ENCODE data around the gene DCBLD2.
"Not testable (repeated sequence)": the region's sequence is repeated elsewhere in the genome, so short reads cannot be mapped to it uniquely, and the experiment has no call there.

Gene DCBLD2

DNA sequence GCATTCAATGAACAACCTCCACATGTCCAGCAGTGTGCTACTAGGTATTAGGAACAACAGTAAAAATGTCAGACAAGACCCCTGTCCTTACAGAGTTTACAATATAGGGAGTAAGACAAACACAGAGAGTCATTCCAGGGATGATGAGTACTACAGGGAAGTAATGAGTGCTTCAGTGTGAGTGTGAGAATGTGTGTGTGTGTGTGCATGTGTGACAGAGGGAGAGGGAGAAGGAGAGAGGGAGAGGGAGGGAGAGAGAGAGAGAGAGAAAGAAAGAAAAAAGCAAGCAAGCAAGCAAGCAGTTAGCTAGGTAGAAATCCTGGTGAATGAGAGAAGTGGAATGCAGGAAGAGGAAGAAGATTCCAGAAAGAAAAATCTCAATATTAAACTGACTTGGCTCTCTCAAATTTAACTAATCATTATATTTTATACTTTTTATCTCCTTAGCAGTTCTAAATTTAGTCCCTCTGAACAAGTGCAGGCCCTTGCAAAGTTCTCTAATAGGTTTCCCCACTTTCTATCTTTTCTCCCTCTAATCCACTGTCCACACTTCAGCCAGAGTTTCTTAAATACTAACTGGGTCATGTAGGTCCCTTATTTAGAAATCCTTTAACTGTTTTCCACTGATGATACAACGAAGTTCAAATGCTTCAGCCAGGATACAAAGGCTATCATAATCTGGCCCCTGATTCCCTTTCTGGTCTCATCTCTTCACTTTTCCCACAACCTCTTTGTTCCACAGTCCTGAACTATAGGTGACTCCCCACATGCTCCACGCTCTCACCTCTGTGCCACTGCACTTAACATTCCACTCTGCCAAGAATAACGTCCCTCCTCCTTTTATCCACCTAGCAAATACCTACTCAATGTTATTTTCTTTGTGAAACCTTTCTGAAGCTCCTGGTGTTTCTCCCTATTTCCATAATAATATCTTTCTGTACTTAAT lies 10.3 kb downstream of the DCBLD2 start:
- DNase-seq, result no peak

DNA sequence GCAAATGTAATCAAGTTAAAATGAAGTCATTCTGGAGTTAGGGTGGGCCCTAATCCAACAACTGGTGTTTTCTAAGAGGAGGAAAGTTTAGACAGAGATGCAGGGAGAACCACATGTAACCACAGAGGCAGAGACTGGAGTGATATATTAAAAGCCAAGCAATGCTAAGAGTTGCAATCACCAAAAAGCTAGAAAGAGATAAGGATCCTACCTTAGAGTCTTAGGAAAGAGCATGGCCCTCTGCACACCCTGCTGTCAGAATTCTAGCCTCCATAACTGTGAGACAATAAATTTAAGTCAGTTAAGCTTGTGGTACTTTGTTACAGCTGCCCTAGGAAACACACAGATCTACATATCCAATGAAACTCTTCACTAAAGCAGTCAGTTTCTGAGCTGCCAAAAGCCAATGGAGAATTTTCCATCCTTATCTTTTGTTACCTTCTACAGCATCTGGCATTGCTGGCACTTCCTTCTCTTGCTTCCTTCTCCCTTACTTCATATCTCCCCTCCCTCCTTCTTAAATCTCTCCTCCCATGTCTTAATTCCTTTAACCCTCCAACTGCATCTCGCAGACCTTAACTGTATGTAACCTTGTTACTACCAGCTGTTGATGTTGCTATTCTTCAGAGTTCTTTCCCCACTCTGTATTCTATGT lies 11.2 kb downstream of the DCBLD2 start:
- DNase-seq, result no peak

DNA sequence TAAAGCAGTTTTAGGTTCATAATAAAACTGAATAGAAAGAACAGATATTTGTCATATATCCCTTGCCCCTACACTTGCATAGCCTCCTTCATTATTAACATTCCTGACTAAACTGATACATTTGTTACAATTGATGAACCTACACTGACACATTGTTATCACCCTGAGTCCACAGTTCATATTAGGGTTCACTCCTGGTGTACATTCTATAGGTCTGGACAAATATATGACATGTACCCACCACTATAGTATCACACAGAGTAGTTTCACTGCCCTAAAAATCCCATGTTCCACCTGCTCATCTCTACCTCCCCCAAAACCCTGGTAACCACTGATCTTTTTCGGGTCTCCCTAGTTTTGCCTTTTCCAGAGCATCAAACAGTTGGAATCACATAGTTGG lies 13.8 kb downstream of the DCBLD2 start:
- no peak for DNase-seq

DNA sequence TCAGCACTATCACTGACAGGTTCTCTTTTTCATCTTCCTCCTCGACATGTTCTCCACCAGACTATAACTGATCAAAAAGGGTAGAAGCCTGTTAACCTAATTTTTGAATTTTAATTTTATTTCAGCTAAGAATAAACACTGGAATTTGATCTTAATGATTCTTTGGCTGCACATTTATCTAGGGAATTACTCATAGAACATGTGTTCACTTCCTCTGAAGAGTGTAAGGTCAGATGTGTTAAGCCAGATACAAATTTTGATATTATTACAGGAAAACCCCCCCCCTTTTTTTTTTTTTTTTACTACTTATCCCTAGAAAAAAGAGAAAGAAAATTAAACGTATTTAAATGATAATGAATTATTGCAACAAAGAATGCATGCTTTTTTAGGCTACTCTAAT lies 15.0 kb downstream of the DCBLD2 start:
- no peak for DNase-seq

DNA sequence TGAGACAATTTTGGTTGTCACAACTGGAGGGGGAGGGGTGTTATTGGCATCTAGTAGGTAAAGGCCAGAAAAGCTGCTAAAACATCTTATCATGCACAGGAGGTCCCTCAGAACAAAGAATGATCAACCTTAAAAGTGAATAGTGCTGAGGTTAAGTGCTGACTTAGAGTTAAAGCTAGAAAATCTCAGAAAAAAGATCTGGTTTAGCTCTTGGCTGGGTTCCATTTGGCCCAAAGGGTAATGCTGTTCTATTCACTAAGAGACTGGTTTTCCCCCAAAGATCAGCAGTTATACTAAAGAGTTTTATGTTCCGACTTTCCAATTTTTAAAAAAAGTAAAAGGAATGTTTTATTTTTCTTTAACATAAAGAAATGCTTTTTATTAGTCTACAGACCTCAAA lies 15.6 kb downstream of the DCBLD2 start:
- DNase-seq, result no peak

DNA sequence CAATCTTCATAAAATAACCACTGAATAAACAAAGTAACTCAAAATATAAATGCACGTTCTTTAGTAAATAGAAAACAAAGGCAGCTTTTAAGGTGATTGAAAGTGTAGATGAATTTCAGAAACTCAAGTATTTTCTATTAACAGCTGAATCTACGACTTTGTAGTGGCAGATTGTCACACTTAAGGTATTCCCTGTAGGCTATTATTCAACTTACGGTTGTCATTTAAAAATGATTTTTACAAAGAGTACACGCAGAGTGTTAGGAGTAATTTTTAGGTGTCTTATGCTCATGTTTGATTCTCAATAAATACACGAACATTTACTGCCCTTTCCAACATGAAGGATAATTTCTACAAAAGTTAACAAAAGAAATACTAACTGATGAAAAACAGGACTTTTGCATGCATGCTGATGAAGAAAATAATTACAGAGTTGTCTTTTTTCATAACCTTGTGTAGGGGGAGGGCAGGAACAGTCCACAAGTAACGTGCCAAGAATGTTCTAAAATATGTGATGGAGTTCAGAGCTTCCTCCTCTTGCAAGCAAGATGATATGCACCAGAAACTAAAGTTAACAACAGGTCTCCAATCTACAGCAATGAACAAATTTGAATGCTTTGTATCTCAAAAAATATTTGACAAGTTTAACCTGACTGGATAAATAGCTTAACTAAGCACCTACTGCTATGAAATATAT lies 16.7 kb downstream of the DCBLD2 start:
- DNase-seq, result no peak

DNA sequence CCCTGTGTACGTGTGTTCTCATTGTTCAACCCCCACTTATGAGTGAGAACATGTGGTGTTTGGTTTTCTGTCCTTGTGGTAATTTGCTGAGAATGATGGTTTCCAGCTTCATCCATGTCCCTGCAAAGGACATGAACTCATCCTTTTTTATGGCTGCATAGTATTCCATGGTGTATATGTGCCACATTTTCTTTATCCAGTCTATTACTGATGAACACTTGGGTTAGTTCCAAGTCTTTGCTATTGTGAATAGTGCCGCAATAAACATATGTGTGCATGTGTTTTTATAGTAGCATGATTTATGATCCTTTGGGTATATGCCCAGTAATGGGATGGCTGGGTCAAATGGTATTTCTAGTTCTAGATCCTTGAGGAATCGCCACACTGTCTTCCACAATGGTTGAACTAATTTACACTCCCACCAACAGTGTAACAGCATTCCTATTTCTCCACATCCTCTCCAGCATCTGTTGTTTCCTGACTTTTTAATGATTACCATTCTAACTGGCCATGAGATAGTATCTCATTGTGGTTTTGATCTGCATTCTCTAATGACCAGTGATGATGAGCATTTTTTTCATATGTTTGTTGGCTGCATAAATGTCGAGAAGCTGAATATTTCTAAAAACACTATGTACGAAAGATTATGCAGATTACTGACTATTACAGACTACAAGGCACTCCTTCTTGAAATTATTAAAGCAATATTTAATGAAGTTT lies 18.7 kb downstream of the DCBLD2 start:
- not testable (repeated sequence) for DNase-seq

DNA sequence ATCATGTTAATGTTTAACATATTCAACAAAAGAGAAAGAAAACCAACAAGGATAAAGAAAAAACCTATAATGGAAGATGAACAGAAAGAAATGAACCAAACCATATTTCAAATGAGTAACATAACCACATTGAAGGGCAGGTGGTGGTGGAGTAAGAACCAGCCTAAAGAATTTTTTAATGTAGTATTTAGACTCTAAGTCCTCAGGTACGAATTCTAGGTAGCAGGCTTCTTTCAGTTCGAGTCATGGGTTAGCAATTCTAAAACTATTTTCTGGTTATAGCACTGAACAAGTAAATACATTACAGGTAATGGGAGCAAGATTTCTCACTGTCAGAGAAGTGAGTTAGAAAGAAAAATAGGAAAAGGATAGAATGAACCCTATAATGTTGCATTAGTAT lies 24.4 kb downstream of the DCBLD2 start:
- no peak for DNase-seq

DNA sequence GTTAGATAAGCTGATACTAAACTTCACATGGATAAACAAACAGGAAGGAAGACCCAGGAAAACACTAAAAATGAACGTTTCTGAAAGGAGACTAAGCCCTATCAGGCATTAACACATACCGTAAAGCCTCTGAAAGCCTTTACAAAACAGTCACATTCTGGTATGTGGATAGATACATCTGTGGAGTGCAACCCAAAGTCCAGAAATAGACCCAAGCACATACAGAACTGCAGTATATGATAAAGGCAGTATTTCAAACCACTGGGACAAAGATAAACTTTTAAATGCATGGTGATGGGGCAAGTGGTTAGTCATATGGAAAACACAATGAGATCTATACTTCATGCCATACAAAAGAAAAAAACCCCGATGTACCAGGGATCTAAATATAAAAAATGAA lies 26.0 kb downstream of the DCBLD2 start:
- no peak for DNase-seq

DNA sequence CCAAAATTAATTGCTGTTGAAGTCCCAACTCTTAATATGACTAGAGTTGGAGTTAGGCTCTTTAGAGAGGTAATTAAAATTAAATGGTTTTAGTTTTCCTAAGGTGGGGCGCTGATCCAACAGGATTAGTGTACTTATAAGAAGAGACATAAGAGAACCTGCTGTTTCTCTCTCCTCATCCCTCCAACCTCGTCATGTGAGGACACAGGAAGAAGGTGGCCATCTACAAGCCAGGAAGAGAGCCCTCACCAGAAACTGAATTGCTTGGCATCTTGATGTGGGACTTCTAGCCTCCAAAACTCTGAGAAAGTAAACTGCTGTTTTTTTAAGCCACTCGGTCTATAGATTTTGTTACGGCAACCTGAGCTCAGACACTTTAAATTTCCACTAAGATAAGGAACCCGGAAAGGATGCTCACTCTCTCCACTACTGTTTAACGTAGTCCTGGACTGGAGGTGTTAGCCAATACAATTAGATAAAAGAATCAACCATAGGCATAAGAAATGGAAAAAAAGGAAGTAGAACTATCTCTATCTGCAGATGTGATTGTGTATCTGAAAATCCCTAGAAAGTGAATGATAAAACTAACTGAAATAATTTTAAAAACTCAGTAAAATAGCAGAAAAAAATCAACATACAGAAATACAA lies 26.8 kb downstream of the DCBLD2 start:
- DNase-seq, result no peak

DNA sequence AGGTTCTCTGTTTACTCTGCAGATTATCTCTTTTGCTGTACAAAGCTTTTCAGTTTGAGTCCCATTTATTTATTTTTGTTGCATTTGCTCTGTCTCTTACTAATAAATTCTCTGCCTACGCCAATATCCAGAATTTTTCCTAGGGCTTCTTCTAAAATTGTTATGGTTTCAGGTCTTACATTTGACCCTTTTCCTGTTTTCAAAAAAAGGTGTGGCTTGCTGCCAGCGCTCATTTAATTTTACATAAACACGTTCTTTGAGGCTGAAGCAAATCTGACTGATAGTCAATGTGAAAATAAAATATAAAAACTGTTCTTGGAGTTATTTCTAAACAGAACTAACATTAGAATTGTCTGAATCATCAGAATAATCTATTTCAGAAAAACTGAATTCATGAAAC lies 32.1 kb downstream of the DCBLD2 start:
- no peak for DNase-seq

DNA sequence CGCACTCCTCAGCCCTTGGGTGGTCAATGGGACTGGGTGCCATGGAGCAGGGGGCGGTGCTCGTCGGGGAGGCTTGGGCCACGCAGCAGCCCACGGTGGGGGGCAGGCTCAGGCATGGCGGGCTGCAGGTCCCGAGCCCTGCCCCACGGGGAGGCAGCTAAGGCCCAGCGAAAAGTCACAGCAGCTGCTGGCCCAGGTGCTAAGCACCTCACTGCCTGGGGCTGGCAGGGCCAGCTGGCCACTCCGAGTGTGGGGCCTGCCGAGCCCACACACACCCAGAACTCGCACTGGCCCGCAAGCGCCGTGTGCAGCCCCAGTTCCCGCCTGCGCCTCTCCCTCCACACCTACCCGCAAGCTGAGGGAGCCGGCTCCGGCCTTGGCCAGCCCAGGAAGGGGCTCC lies 43.5 kb downstream of the DCBLD2 start:
- DNase-seq, result not testable (repeated sequence)

DNA sequence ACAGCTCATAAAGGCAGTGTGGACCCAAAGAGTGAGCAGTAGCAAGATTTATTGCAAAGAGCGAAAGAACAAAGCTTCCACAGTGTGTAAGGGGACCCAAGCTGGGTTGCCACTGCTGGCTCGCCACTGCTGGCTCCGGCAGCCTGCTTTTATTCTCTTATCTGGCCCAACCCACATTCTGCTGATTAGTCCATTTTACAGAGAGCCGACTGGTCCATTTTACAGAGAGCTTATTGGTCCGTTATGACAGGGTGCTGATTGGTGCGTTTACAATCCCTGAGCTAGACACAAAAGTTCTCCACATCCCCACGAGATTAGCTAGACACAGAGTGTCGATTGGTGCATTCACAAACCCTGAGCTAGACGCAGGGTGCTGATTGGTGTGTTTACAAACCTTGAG lies 44.2 kb downstream of the DCBLD2 start:
- DNase-seq, result not testable (repeated sequence)

DNA sequence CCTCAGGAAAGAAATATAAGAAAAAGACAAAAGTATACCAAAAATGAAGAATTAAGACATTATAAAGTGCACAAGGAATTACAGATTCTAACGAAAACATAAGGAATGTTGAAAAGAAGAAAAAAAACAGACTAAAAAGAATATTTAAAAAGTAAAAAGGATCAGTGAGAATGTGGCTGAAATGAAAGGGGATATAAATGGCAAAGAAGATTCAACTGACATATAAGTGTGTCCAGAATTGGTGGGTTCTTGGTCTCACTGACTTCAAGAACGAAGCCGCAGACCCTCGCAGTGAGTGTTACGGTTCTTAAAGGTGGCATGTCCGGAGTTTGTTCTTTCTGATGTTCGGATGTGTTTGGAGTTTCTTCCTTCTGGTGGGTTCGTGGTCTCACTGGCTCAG lies 44.8 kb downstream of the DCBLD2 start:
- DNase-seq, result no peak

DNA sequence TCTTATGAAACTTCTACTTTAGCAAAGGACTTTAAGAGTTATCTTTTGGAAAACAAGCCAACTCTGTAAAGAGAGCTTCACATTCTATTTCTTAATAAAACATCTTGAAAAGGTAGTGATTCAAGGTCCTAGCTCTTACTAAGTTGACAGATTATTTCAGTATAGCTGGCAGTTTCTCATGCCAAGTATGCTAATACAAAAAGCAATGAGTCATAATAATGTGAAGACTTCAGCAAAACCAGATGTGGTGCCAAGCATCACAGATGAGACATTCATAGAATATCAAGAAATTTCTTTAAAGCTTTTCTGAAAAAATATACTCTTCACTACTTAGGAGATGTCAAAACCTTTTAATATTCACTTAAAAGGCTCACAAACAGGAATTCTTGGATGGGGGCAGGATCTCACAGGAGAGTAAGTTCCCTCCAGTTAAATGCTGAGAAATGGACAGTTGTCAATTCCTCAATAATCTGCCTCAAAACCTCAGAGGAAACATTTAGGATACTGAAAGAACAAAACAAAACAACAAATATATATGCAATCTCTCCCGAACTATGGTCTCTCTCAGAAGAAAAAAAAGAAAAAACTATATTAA lies 45.6 kb downstream of the DCBLD2 start:
- DNase-seq, result no peak

DNA sequence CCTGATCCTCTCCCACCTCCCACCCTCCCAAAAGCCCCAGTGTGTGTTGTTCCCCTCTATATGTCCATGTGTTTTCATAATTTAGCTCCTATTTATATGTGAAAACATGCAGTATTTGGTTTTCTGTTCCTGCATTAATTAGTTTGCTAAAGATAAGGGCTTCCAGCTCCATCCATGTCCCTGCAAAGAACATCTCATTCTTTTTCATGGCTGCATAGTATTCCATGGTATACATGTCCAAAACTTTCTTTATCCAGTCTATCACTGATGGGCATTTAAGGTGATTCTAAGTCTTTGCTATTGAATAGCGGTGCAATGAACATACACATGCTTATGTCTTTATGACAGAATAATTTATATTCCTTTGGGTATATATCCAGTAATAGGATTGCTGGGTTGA lies 53.4 kb downstream of the DCBLD2 start:
- no peak for DNase-seq

DNA sequence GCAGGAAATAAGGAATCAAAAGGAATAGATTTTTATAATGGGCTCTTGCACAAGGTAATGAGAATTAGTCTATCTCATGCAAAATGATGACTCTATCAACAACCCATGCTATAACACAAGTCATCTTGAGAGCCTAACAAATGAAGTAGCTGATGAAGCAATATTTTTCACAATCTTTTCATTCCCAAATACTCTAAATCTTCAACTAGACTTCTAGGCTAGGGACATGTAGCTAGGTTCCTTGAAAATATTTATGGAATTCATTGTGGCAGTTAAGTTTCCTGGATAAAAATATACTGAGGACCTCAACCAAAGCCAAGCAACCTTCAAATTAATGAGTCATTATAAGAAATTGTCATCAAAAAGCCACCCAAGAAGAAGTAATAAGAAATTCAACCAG lies 55.4 kb downstream of the DCBLD2 start:
- no peak for DNase-seq

DNA sequence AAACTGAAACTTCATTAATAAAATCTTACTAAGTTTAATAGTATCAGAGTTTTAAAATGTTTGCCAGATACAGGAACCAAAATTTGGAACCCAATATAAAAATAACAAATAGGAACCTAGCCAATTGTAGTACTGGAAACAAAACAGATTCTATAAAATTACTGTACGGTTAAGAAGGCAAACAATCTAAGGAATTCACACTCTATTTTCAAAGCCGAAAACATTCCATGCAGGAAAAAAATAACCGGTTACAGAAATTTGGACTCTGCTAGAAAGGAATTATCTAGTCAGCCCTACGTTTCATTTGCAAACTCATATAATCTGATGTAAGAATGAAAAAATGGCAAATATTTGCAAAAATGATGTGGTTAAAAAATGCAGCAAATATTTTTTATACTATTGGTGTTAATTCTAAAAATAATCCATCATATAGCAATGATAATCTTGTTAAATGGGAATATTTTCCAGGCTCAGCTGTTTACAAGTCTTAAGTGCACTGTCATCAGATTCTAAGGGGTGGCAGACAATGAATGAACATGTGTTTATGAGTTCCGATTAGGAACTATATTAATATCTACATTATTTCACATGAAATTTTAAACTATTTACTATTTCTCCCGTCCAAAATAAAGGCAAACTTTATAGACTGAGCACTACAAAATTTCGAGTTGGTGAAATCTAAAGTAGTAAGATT lies 58.1 kb downstream of the DCBLD2 start:
- DNase-seq, result no peak

DNA sequence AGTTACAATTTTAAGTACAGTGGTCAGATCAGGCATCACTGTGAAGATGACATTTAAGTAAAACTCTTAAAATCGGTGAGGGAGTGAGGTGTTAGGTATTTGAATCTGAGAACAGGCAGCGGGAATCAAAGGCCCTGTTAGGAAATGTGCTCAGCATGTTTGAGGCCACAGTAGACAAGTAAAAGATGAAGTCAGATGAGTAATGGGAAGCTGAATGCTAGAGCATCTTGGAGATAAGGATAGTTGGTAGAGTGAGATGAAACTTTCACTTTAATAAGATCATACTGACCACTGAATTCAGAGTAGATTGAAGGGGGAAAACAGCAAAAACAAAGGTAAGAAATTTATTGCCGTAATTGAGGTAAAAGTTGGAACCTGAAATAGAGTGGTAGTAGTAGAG lies 61.6 kb downstream of the DCBLD2 start:
- DNase-seq, result no peak

DNA sequence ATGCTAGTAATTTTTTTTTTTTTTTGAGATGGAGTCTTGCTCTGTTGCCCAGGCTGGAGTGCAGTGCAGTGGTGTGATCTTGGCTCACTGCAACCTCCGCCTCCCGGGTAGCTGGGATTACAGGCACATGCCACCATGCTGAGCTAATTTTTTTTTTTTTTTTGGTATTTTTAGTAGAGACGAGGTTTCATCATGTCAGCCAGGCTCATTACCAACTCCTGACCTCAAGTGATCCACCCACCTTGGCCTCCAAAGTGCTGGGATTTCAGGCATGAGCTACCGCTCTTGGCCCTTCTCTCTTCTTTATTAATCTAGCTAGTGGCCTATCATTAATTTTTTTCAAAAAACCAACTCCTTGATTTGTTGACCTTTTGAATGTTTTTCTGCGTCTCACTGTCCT lies 70.4 kb downstream of the DCBLD2 start:
- not testable (repeated sequence) for DNase-seq

DNA sequence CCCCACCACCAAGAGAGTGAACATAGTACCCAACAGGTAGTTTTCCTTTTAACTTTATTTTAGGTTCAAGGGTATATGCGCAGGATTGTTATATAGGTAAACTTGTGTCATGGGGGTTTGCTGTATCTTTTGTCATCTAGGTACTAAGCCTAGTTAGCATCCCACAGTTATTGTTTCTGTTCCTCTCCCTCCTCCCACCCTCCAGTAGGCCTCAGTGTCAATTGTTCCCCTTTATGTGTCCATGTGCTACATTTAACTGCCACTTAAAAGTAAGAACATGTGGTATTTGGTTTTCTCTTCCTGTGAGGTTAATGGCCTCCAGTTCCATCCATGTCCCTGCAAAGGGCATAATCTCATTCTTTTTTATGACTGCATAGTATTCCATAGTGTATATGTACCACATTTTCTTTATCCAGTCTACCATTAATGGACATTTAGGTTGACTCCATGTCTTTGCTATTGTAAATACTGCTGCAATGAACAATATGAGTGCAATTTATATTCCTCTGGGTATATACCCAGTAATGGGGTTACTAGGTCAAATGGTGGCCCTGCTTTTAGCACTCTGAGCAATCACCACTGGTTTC lies 72.2 kb downstream of the DCBLD2 start:
- no peak for DNase-seq

Data from activated CD4-positive, alpha-beta T cell treated with anti-CD3 and anti-CD28 coated beads, Interleukin-2, amount 50 U/mL, for 4 hours (primary cell).